Gastroesophageal sphincter (tissue), 4 donors: ENCODE data around the gene PDE6C. TPM values are rescaled to one million over a fixed set of nuclear protein-coding genes. Genes with fewer than 3 reads are reported as not detected.

Experiments
- ATAC-seq: fragments of 150-250 bp; one replicate; pipeline ENCODE4 v1.9.1; 2016; ENCODE audit warnings: mild to moderate bottlenecking, moderate library complexity
- H3K27ac ChIP-seq, 4 donors: fragments of 200-600 bp; sonication (generic) in 3 of 4; 1 replicate in 3 of 4; 2 replicates in 1 of 4; pipeline ENCODE4 v1.5.1; 2016 to 2019
- H3K27me3 ChIP-seq: fragments of 200-600 bp; sonication (generic); one replicate; pipeline ENCODE4 v1.5.1; 2019
- H3K36me3 ChIP-seq, 2 donors: fragments of 200-600 bp; sonication (generic); one replicate each; pipeline ENCODE4 v1.5.1; 2019; ENCODE audit warnings: control low read depth in 1 of 2
- H3K4me1 ChIP-seq, 3 donors: fragments of 200-600 bp; sonication (generic); 1 replicate in 2 of 3; 2 replicates in 1 of 3; pipeline ENCODE4 v1.5.1; 2016 to 2019; ENCODE audit warnings: control low read depth in 2 of 3
- H3K4me3 ChIP-seq, 2 donors: fragments of 200-600 bp; sonication (generic); one replicate each; pipeline ENCODE4 v1.5.1; 2019; ENCODE audit warnings: mild to moderate bottlenecking in 1 of 2, moderate library complexity in 1 of 2
- H3K9me3 ChIP-seq, 3 donors: fragments of 200-600 bp; sonication (generic); one replicate each; pipeline ENCODE4 v1.5.1; 2017 to 2019; ENCODE audit warnings: control low read depth in 2 of 3
- EP300 ChIP-seq: sonication (generic); formaldehyde crosslinking; IDR thresholded peaks from one replicate; pipeline ENCODE4 v1.6.1; 2017; ENCODE audit warnings: antibody characterized with exemption, mild to moderate bottlenecking
- POLR2A ChIP-seq, 2 donors: fragments of 450-650 bp; IDR thresholded peaks; one replicate each; pipeline ENCODE4 v1.6.1; 2017; ENCODE audit warnings: antibody characterized with exemption in 2 of 2, mild to moderate bottlenecking in 2 of 2, moderate library complexity in 1 of 2
- POLR2AphosphoS5 ChIP-seq: sonication (generic); formaldehyde crosslinking; IDR thresholded peaks from one replicate; pipeline ENCODE4 v1.6.1; 2017; ENCODE audit warnings: antibody characterized with exemption
- WGBS, 2 donors: methylation state at CpG; one replicate each; pipeline ENCODE4 v1.1.5; 2018; ENCODE audit warnings: low coverage in 1 of 2; 5-methylcytosine and 5-hydroxymethylcytosine counted together
- total RNA-seq, 4 donors: library from RNA; depleted of rRNA; stranded (reverse); fragments of >200 nt; gene quantifications; one replicate each; pipeline ENCODE4 v1.1.0, GENCODE V29; 2016
- TF ChIP-seq, protein P1 (sequence below), 4 experiments: fragments of 200-600 bp in 2 of 4; fragments of 450-650 bp in 2 of 4; sonication (generic) in 1 of 4; IDR thresholded peaks; one replicate each; pipeline ENCODE4 v1.5.1; 2017 to 2019; ENCODE audit warnings: antibody characterized with exemption in 4 of 4, mild to moderate bottlenecking in 2 of 4, moderate library complexity in 2 of 4

The PDE6C gene
- total RNA-seq, 4 donors from 2014 or later: not detected

GRCh38 chr10:93628858-93629257, 16.5 kb downstream of the PDE6C start:
- ATAC-seq: no peak
- WGBS, 2 donors: 90% methylated on average over 4 of the region's 4 CpGs; no CpG with 5 or more reads in 1 of the 2 donors
- no peak for TF ChIP-seq POLR2AphosphoS5
- no peak for TF ChIP-seq POLR2A (IDR thresholded peaks at IDR 0.05)
- TF ChIP-seq EP300: no peak
- TF ChIP-seq, protein P1, sequence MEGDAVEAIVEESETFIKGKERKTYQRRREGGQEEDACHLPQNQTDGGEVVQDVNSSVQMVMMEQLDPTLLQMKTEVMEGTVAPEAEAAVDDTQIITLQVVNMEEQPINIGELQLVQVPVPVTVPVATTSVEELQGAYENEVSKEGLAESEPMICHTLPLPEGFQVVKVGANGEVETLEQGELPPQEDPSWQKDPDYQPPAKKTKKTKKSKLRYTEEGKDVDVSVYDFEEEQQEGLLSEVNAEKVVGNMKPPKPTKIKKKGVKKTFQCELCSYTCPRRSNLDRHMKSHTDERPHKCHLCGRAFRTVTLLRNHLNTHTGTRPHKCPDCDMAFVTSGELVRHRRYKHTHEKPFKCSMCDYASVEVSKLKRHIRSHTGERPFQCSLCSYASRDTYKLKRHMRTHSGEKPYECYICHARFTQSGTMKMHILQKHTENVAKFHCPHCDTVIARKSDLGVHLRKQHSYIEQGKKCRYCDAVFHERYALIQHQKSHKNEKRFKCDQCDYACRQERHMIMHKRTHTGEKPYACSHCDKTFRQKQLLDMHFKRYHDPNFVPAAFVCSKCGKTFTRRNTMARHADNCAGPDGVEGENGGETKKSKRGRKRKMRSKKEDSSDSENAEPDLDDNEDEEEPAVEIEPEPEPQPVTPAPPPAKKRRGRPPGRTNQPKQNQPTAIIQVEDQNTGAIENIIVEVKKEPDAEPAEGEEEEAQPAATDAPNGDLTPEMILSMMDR (IDR thresholded peaks at IDR 0.05): no peak
- Histone ChIP-seq H3K27ac (no peak overlapping the region), H3K27me3 (peaks cover 4% of the 10 kb centered on the region), H3K4me3 (no peak overlapping the region), H3K36me3 (no peaks in the 10 kb centered on the region), H3K9me3 (no peaks in the 10 kb centered on the region), H3K4me1 (no peaks in the 10 kb centered on the region)

GRCh38 chr10:93629647-93630305, 17.4 kb downstream of the PDE6C start:
- TF ChIP-seq EP300 (no peak), POLR2A (IDR thresholded peaks at IDR 0.05) (no peak), POLR2AphosphoS5 (no peak)
- TF ChIP-seq, protein P1 (IDR thresholded peaks at IDR 0.05): no peak
- Histone ChIP-seq H3K4me1 (no peaks in the 10 kb centered on the region), H3K4me3 (no peak overlapping the region), H3K27ac (no peak overlapping the region), H3K9me3 (no peaks in the 10 kb centered on the region), H3K27me3 (peaks cover 4% of the 10 kb centered on the region), H3K36me3 (no peaks in the 10 kb centered on the region)
- WGBS, 2 donors: 61% methylated on average over 7 of the region's 7 CpGs; no CpG with 5 or more reads in 1 of the 2 donors
- ATAC-seq: no peak

- ATAC-seq: no peak
- 58 to 83% methylated on average over 7 to 8 of the region's 15 CpGs for WGBS, 2 donors
- Histone ChIP-seq H3K36me3 (no peaks in the 10 kb centered on the region), H3K27me3 (peaks cover 4% of the 10 kb centered on the region), H3K9me3 (no peaks in the 10 kb centered on the region), H3K27ac (no peak overlapping the region), H3K4me1 (no peaks in the 10 kb centered on the region), H3K4me3 (no peak overlapping the region)
- no peak for TF ChIP-seq EP300
- TF ChIP-seq POLR2A (IDR thresholded peaks at IDR 0.05): no peak
- no peak for TF ChIP-seq POLR2AphosphoS5
- TF ChIP-seq, protein P1 (IDR thresholded peaks at IDR 0.05): no peak
These were observed 18.6 kb downstream of the PDE6C start for GRCh38 chr10:93630625-93631557.

DNA sequence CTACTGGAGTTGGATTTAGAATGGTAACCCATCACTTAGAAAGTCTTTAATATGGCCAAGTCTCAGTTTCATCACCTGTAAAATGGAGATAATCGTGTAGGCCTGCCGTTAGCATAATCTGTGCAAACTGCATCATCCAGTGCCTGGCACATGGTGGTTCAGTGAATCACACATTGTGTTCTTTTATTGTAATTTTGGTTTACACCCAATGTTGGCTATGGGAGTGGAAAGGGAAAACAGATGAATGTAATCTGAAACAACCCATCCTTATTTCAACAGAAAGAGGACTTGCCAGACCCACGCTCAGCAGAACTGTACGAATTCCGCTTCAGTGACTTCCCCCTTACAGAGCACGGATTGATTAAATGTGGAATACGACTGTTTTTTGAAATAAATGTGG, 27.5 kb downstream of the PDE6C start:
- Histone ChIP-seq H3K9me3 (peaks cover 0 to 8% (median 0%) of the 10 kb centered on the region in 3 donors), H3K4me1 (no peaks in the 10 kb centered on the region), H3K27ac (no peak overlapping the region), H3K27me3 (peaks cover 9% of the 10 kb centered on the region), H3K4me3 (no peak overlapping the region), H3K36me3 (no peaks in the 10 kb centered on the region)
- ATAC-seq: no peak
- TF ChIP-seq POLR2A (IDR thresholded peaks at IDR 0.05) (no peak), POLR2AphosphoS5 (no peak), EP300 (no peak)
- TF ChIP-seq, protein P1 (IDR thresholded peaks at IDR 0.05): no peak
- WGBS, 2 donors: 86 to 91% methylated on average over 7 of the region's 7 CpGs
